Measurements from ENCODE around the gene RABL6.

GRCh38 chr9:136840140-136840876 is 32.6 kb downstream of the RABL6 start:
- TF ChIP-seq YY1 (IDR thresholded peaks at IDR 0.05; ENCODE audit: insufficient read depth, insufficient read length) (no peak), SUZ12 (IDR thresholded peaks at IDR 0.05; ENCODE audit: extremely low read depth, insufficient read depth, insufficient read length) (no peak)
